Measurements from ENCODE around the gene TBC1D19.

The TBC1D19 gene

DNA sequence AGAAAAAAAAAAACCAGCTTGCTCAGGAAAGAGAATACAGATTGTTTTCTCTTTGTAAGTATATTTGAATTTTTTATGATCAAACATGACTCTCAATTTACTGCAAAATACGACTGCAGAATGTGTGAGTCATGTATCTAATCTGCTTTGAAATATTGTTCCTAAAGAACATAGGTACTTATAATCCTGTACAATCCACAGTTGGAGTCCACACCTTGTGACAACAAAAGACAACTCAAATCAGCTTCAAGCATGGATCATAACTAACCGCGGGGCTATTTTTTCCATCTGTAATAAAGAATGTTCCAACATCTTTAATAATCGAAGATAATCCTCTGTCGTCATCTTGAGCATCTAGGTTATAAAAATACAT lies 198.9 kb downstream of the TBC1D19 start:
- DNase-seq (ENCODE audit: low spot score): no peak

DNA sequence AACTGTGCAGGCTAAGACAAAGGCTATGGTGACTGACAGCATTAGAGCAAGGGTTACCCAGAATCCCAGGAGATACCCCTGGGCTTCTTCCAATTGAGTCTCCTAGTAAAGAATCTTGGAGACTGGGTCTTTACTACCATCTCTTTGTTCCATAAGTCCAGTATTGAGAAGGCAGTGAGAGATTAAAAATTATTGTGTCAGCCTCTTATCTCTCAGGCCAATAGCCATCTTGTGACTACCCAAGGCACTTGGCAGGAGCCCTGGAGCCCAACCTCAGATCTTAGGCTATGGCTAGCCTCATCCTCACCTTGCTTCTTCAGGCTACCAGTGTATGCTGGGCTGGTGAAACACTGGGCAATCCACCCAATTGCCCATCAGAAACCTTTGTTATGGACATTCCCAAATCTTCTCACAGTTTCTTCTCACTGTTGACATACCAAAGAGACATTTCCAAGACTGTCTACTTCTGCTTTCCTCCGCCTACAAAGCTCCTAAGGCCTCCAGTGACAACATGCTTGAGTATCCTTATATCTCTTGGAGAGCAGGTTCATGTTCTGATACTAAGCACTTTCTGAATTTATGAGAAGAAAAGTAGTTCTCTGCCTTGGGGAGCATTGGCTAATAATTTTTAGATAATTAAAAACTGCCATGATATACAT lies 200.5 kb downstream of the TBC1D19 start:
- no peak for DNase-seq (ENCODE audit: low spot score)

- no peak for DNase-seq (ENCODE audit: low spot score)
Measured at GRCh38 chr4:26785312-26785711, 201.4 kb downstream of the TBC1D19 start.

GRCh38 chr4:26785810-26786209 lies 201.9 kb downstream of the TBC1D19 start:
- DNase-seq (ENCODE audit: low spot score): no peak

DNA sequence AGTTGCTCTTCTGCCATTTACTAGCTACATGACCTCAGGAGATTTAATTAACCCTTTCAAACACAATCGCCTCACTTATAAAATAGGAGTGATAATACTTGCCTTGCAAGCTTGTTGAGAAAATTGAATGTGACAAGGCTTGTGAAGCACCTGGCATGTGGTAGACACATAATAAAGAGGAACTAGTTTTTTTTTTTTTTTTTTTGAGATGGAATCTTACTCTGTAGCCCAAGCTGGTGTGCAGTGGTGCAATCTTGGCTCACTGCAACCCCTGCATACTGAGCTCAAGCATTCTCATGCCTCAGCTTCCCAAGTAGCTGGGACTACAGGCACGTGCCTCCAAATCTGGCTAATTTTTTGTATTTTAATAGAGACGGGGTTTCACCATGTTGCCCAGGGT lies 203.0 kb downstream of the TBC1D19 start:
- DNase-seq (ENCODE audit: low spot score): no peak

DNA sequence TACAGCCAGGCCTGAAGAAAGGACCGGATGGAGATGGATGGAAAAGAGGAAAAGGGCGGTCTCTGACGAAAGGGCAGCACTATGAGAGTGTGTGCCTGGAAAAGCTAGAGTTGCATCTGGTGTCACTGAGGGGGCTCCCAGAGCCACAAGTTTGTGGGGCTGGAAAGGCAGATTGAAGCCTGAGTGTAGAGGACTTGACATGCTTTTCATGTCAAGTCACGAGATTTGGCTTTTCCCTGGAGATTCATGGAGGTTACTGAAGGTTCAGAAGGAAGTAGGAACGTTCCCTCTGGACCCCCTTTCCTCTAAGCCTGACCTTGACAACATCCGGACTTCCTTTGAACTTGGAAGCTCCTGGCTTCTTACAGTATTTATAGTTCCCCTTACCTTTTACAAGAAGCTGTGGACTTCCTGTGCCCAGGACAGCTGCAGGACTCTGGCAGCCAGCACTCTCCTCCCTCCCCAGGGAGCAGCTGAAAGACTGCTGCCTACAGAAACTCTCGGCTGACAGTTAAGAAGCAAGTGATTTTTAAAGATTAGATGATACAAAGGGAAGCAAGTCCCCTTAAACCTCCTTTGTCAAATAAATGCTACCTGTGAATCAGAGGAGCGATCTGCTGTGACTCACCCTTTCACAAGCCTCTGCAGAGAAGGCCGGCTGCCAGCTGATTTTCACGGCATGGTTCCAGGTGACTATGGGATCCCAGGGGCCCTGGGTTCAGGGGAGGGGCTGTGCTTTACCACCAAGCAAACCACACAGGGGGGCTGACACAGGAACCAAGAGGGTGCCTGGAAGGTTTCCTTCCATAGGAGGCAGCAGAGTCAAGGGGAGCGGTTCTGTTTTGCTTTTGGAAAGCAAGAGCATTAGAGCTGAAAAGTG lies 203.8 kb downstream of the TBC1D19 start:
- DNase-seq (ENCODE audit: low spot score): no peak

DNA sequence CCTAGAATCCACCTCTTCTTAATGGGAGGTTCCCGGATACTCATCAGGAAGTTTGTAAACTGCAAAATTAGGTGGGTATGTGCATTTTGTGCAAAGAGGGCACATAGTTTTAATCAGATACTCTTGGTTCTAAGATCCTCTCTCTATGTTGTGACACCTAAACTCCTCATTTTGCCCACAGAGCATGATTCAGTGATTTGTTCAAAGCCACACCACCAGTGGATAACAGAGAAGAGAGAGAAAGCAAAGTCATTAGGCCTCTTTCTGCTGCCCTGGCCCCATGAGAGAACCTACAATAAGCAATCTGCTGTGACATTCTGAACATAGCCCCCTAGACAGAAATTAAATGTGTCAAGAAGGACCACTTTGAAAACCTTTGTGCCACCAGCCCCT lies 204.5 kb downstream of the TBC1D19 start:
- DNase-seq (ENCODE audit: low spot score): no peak

DNA sequence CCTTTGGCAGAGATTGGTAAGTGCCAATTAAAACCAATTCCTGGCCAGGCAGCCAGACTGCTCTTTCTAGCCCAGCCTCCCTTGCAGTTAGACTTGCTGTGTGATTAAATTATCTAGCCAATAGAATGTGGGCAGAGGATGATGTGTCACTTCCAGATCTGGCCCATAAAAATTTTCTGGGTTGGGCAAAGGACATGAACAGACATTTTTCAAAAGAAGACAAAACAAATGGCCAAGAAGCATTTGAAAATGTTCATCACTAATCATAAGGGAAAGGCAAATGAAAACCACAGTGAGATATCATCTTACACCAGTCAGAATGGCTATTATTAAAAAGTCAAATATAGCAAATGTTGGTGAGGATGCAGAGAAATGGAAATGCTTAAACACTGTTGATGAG lies 205.3 kb downstream of the TBC1D19 start:
- no peak for DNase-seq (ENCODE audit: low spot score)

DNA sequence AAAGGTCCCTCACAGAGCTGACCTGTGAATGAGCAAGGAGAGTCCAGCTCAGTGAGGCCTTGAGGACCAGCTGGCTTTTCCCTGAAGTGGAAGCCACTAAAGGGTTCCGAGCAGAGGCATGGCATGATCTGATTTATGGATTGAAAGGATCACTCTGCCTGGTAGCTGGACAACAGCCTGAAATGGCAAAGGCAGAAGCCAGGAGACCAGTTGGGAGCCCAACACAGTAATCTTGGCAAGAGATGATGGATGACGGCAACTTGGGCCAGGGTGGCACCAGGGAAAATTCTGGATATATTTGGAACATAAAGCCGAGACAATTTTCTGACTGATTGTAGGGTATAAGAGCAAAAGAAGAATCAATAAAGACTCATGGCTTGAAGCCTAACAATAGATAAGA lies 207.5 kb downstream of the TBC1D19 start:
- DNase-seq (ENCODE audit: low spot score): no peak

GRCh38 chr4:26792639-26793038 lies 208.8 kb downstream of the TBC1D19 start:
- DNase-seq (ENCODE audit: low spot score): no peak

DNA sequence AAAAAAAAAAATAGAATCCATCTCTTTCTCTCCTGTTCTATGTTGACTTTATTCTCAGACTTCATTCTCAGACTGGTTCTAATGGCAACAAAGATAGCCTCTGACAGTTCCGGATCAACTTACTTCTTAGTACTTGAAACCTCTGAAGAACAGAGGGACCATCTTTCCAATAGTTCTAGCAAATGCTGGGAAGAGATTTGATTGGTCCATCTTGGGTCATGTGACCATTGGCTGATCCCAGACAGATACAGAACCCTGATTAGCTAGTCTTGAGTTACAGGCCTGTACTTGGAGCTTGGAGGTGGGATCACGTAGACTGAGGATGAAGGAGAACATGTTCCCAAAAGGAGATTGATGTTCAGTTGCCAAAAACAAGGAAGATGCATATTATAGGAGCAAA lies 209.9 kb downstream of the TBC1D19 start:
- DNase-seq (ENCODE audit: low spot score): no peak

- DNase-seq (ENCODE audit: low spot score): no peak
Measured at GRCh38 chr4:26796081-26796480, 212.2 kb downstream of the TBC1D19 start.

DNA sequence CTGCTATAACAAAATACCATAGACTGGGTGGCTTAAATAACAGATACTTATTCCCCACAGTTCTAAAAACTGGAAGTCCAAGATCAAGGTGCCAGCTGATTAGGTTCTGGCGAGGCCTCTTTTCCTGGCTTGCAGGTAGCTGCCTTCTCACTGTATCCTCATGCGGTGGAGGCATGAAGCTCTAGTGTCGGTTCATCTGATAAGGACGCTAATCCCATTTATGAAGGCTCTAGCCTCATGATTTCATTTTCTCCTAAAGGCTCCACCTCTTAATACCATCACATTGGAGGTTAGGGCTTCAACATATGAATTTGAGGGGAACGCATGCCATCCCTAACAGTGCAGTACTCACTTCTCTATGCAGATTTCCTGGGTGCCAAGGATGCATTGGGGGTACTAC lies 218.9 kb downstream of the TBC1D19 start:
- no peak for DNase-seq (ENCODE audit: low spot score)

DNA sequence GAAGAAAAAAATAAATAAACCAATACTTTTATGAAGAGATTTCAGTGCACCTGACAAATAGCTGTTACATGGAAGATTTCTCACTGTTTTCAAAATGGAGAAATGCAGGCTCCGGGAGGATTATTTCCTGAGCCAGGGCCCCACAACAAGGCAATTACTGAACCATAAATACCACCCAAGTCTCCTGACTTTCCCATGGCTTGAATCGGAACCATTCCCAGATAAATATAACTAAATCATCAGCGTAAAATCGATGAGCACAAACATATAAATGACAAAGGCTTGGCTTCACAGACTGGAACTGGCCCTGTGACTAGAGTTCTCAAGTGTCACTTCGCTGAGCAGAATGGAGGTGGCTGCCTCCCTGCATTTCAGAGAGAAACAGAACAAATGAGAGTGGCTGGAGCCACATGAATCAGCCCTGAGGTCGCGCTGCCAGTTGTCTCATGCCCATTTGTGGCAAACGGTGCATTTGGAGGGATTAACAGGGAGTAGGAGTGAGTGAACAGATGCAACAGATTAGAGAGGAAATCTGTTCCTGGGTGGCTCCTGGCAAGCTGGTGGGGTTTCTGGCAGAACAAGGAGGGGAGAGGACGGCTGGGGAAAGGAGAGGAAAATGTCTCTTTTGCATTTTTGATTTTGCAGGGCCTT lies 219.5 kb downstream of the TBC1D19 start:
- no peak for DNase-seq (ENCODE audit: low spot score)

GRCh38 chr4:26804451-26804850 lies 220.6 kb downstream of the TBC1D19 start:
- DNase-seq (ENCODE audit: low spot score): no peak

- no peak for DNase-seq (ENCODE audit: low spot score)
Measured at GRCh38 chr4:26804925-26805324, 221.0 kb downstream of the TBC1D19 start.

Measured in hepatic stellate cell (primary cell).